Measurements from ENCODE around the gene BDH2. TPM values are rescaled to one million over a fixed set of nuclear protein-coding genes. Genes with fewer than 3 reads are reported as not detected.

Gene BDH2
- total and polyA plus RNA-seq, 2 of the 8 experiments (the other 6 are each of a cell fraction or from before 2014, with no cell fraction given): 46.0 to 46.2 TPM

DNA sequence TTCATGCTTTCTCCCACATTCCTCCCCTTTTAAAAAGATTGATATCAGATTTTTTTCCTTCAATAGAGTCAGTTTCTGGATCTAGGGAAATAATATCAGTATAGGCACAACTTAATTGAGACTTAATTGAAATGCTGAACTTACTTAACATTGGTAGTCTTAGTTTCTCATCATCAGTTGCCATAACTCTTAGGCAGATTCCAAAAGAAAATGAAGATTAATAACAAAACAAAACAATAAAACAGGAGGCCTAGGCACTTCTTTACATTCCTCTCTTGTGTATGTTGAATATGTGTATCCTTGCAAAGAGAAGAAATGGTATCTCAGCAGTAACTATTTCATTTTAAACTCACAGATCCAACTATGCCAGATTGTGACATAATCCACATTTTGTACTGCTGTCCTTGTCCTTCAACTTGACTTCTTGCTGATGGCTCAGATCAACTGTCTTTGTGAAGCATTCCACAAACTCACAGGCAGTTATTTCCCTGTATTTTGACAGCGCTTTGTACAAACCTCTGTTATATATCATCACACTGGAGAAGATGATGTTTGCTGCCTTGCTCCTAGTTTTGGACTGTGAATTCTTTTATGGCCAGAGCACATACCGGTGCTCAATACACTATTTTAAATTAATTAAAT, 14.0 kb downstream of the BDH2 start (continued):
- TF ChIP-seq, protein P1, sequence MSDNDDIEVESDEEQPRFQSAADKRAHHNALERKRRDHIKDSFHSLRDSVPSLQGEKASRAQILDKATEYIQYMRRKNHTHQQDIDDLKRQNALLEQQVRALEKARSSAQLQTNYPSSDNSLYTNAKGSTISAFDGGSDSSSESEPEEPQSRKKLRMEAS (IDR thresholded peaks at IDR 0.05): no peak
- TF ChIP-seq SIRT6 (IDR thresholded peaks at IDR 0.05; ENCODE audit: low read length) (no peak), KDM1A (IDR thresholded peaks at IDR 0.05; ENCODE audit: borderline replicate concordance, low read length) (no peak), CHD1 (IDR thresholded peaks at IDR 0.05; ENCODE audit: low read depth, low read length) (no peak), RBBP5 (IDR thresholded peaks at IDR 0.05; ENCODE audit: borderline replicate concordance, low read depth, low read length) (no peak)
